Body of pancreas (tissue), 4 donors: ENCODE measurements around the gene PAN3.

ENCODE experiments used
- POLR2A ChIP-seq, 3 donors: fragments of 450-650 bp; IDR thresholded peaks; one replicate each; pipeline ENCODE4 v1.6.1; 2016; ENCODE audit warnings: antibody characterized with exemption in 3 of 3, mild to moderate bottlenecking in 2 of 3
- TF ChIP-seq, protein P1 (sequence below), 7 experiments: fragments of 450-650 bp in 4 of 7; fragments of 200-600 bp in 3 of 7; sonication (generic) in 3 of 7; IDR thresholded peaks; one replicate each; pipeline ENCODE4 v1.5.1; 2016 to 2019; ENCODE audit warnings: antibody characterized with exemption in 7 of 7

DNA sequence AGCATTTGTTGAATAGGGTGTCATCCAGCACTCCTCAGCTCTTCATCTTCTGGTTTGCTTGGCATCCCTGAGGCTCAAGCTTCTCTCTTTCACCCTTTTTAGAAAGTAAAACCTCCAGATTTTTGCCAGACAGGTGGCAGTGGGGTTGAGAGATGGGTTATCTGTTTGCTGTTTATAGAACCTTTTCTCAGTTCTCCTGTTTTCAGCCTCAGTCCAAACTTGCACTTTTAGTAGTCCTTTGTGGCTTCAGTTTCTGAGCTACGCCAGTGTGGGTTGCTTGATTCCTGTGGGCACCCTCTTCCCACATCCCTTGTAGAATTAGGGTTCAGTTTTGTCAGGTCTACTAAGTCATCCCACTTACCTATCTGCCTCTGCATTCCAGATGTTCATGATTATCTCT is 147.9 kb downstream of the PAN3 start:
- TF ChIP-seq, protein P1, sequence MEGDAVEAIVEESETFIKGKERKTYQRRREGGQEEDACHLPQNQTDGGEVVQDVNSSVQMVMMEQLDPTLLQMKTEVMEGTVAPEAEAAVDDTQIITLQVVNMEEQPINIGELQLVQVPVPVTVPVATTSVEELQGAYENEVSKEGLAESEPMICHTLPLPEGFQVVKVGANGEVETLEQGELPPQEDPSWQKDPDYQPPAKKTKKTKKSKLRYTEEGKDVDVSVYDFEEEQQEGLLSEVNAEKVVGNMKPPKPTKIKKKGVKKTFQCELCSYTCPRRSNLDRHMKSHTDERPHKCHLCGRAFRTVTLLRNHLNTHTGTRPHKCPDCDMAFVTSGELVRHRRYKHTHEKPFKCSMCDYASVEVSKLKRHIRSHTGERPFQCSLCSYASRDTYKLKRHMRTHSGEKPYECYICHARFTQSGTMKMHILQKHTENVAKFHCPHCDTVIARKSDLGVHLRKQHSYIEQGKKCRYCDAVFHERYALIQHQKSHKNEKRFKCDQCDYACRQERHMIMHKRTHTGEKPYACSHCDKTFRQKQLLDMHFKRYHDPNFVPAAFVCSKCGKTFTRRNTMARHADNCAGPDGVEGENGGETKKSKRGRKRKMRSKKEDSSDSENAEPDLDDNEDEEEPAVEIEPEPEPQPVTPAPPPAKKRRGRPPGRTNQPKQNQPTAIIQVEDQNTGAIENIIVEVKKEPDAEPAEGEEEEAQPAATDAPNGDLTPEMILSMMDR (IDR thresholded peaks at IDR 0.05), result no peak
- TF ChIP-seq POLR2A (IDR thresholded peaks at IDR 0.05), result no peak
